ENCODE results near the gene MAOA. TPM values are rescaled to one million over a fixed set of nuclear protein-coding genes. Genes with fewer than 3 reads are reported as not detected.

The MAOA gene
- total and polyA plus RNA-seq, 9 of the 15 experiments (the other 6 are each of a cell fraction or from before 2014, with no cell fraction given), result 0.68 to 2.7 (median 1.9) TPM

- TF ChIP-seq ZNF512 (tag; IDR thresholded peaks at IDR 0.05), result no peak
- no peak for TF ChIP-seq TRIM24 (IDR thresholded peaks at IDR 0.05)
- TF ChIP-seq, protein P1, sequence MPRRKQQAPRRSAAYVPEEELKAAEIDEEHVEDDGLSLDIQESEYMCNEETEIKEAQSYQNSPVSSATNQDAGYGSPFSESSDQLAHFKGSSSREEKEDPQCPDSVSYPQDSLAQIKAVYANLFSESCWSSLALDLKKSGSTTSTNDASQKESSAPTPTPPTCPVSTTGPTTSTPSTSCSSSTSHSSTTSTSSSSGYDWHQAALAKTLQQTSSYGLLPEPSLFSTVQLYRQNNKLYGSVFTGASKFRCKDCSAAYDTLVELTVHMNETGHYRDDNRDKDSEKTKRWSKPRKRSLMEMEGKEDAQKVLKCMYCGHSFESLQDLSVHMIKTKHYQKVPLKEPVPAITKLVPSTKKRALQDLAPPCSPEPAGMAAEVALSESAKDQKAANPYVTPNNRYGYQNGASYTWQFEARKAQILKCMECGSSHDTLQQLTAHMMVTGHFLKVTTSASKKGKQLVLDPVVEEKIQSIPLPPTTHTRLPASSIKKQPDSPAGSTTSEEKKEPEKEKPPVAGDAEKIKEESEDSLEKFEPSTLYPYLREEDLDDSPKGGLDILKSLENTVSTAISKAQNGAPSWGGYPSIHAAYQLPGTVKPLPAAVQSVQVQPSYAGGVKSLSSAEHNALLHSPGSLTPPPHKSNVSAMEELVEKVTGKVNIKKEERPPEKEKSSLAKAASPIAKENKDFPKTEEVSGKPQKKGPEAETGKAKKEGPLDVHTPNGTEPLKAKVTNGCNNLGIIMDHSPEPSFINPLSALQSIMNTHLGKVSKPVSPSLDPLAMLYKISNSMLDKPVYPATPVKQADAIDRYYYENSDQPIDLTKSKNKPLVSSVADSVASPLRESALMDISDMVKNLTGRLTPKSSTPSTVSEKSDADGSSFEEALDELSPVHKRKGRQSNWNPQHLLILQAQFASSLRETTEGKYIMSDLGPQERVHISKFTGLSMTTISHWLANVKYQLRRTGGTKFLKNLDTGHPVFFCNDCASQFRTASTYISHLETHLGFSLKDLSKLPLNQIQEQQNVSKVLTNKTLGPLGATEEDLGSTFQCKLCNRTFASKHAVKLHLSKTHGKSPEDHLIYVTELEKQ (CRISPR knock-in tag; IDR thresholded peaks at IDR 0.05), result no peak
Measured at GRCh38 chrX:43758044-43758443, 101.9 kb downstream of the MAOA start (continued).

- H4K20me1 ChIP-seq (replicated peaks; ENCODE audit: control insufficient read depth, insufficient read depth, low read length), result no peaks in the 10 kb centered on the region
- DNase-seq (ENCODE audit: extremely low read depth in 1 of 4, low spot score in 3 of 4), result no peak
- H3K4me3 ChIP-seq, result no peak overlapping the region
- POLR2A ChIA-PET, result no interaction called here
- intact Hi-C loops (cut with micrococcal nuclease) (no loop called here), in situ Hi-C loops (cut with MboI) (no loop called here)
- no peak overlapping the region for H3K9ac ChIP-seq (ENCODE audit: insufficient read depth in 1 of 2, low read depth in 2 of 2, low read length in 2 of 2)
- H3K4me2 ChIP-seq (ENCODE audit: insufficient read depth, low read length), result no peak overlapping the region
- no peak for FAIRE-seq
- H2AFZ ChIP-seq (ENCODE audit: low read depth, low read length), result no peak overlapping the region
- whole genome bisulfite sequencing (ENCODE audit: insufficient coverage, low coverage, missing lambda C conversion rate), result 0% methylated on average over 3 of the region's 5 CpGs
- no peaks in the 10 kb centered on the region for H3K36me3 ChIP-seq (ENCODE audit: control insufficient read depth, insufficient read depth, low read length)
- no peaks in the 10 kb centered on the region for H3K9me3 ChIP-seq (replicated peaks; ENCODE audit: control insufficient read depth, insufficient read depth, low read depth, low read length)
- CTCF ChIA-PET (ENCODE audit: low intra/inter-chr PET ratio), result no interaction called here
- ATAC-seq, result no peak
- BruUV-seq (replicated peaks), result no TSS peak
- no peaks in the 10 kb centered on the region; a peak in 1 of 5 replicates for H3K4me1 ChIP-seq (replicated peaks in 1 of 2; ENCODE audit: control insufficient read depth in 2 of 2, insufficient read depth in 2 of 2, low read length in 2 of 2)
- H3K79me2 ChIP-seq (ENCODE audit: control insufficient read depth, insufficient read depth, low read length), result no peaks in the 10 kb centered on the region
- no peak overlapping the region for H3K27ac ChIP-seq (ENCODE audit: extremely low read depth, low read depth, low read length)
- no peaks in the 10 kb centered on the region for H3K27me3 ChIP-seq (ENCODE audit: control insufficient read depth in 2 of 2, insufficient read depth in 2 of 2, low read length in 2 of 2)
- H3K9me1 ChIP-seq (ENCODE audit: control insufficient read depth, insufficient read depth, low read length), result no peaks in the 10 kb centered on the region
- TF ChIP-seq ZNF140 (CRISPR knock-in tag; IDR thresholded peaks at IDR 0.05), result no peak
- TF ChIP-seq ADNP (tag; IDR thresholded peaks at IDR 0.05), result no peak
- no peak for TF ChIP-seq FOSL1 (tag; conservative IDR thresholded peaks at IDR 0.05)
- no peak for TF ChIP-seq MED1 (CRISPR knock-in tag; IDR thresholded peaks at IDR 0.05; ENCODE audit: borderline replicate concordance)
- TF ChIP-seq, protein P2, sequence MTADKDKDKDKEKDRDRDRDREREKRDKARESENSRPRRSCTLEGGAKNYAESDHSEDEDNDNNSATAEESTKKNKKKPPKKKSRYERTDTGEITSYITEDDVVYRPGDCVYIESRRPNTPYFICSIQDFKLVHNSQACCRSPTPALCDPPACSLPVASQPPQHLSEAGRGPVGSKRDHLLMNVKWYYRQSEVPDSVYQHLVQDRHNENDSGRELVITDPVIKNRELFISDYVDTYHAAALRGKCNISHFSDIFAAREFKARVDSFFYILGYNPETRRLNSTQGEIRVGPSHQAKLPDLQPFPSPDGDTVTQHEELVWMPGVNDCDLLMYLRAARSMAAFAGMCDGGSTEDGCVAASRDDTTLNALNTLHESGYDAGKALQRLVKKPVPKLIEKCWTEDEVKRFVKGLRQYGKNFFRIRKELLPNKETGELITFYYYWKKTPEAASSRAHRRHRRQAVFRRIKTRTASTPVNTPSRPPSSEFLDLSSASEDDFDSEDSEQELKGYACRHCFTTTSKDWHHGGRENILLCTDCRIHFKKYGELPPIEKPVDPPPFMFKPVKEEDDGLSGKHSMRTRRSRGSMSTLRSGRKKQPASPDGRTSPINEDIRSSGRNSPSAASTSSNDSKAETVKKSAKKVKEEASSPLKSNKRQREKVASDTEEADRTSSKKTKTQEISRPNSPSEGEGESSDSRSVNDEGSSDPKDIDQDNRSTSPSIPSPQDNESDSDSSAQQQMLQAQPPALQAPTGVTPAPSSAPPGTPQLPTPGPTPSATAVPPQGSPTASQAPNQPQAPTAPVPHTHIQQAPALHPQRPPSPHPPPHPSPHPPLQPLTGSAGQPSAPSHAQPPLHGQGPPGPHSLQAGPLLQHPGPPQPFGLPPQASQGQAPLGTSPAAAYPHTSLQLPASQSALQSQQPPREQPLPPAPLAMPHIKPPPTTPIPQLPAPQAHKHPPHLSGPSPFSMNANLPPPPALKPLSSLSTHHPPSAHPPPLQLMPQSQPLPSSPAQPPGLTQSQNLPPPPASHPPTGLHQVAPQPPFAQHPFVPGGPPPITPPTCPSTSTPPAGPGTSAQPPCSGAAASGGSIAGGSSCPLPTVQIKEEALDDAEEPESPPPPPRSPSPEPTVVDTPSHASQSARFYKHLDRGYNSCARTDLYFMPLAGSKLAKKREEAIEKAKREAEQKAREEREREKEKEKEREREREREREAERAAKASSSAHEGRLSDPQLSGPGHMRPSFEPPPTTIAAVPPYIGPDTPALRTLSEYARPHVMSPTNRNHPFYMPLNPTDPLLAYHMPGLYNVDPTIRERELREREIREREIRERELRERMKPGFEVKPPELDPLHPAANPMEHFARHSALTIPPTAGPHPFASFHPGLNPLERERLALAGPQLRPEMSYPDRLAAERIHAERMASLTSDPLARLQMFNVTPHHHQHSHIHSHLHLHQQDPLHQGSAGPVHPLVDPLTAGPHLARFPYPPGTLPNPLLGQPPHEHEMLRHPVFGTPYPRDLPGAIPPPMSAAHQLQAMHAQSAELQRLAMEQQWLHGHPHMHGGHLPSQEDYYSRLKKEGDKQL (CRISPR knock-in tag; IDR thresholded peaks at IDR 0.05; ENCODE audit: borderline replicate concordance), result no peak
Measured at GRCh38 chrX:43785930-43786591, 130.0 kb downstream of the MAOA start.
